GM23338 (cell line): ENCODE measurements around the gene IL1RAPL2. TPM values are rescaled to one million over a fixed set of nuclear protein-coding genes. Genes with fewer than 3 reads are reported as not detected.

Experiments used
- ATAC-seq: fragments of 200-7000 bp; cut with Tn5 transposase; 3 replicates; pipeline ENCODE4 v1.9.1; 2020
- DNase-seq: peaks from one replicate; pipeline ENCODE4 v3.0.0-alpha.2; 2015; ENCODE audit warnings: low spot score
- H2AFZ ChIP-seq: fragments of 200-600 bp; sonication (generic); 2 replicates; pipeline ENCODE4 v1.8.0; 2016; ENCODE audit warnings: antibody characterized with exemption, mild to moderate bottlenecking, moderate library complexity
- H3F3A ChIP-seq: fragments of 200-600 bp; sonication (generic); replicated peaks from 2 replicates; pipeline ENCODE4 v1.8.0; 2017; ENCODE audit warnings: antibody characterized with exemption, mixed run types, low read depth
- H3K27ac ChIP-seq: fragments of 200-600 bp; sonication (generic); 2 replicates; pipeline ENCODE4 v1.6.1; 2016; ENCODE audit warnings: low read depth
- H3K27me3 ChIP-seq: fragments of 200-600 bp; sonication (generic); 2 replicates; pipeline ENCODE4 v1.8.0; 2016; ENCODE audit warnings: mild to moderate bottlenecking, mixed run types, moderate library complexity; ENCODE audit not compliant: insufficient read depth
- H3K36me3 ChIP-seq: fragments of 200-600 bp; sonication (generic); 2 replicates; pipeline ENCODE4 v1.8.0; 2016; ENCODE audit warnings: mild to moderate bottlenecking; ENCODE audit not compliant: insufficient read depth
- H3K4me1 ChIP-seq: fragments of 200-600 bp; sonication (generic); 2 replicates; pipeline ENCODE4 v1.8.0; 2016; ENCODE audit warnings: mild to moderate bottlenecking, moderate library complexity; ENCODE audit not compliant: insufficient read depth
- H3K4me2 ChIP-seq: fragments of 200-600 bp; sonication (generic); 2 replicates; pipeline ENCODE4 v1.7.1; 2017; ENCODE audit warnings: mixed run types
- H3K4me3 ChIP-seq: fragments of 200-600 bp; sonication (generic); 2 replicates; pipeline ENCODE4 v1.6.1; 2016; ENCODE audit warnings: mixed run types
- H3K79me2 ChIP-seq: fragments of 200-600 bp; sonication (generic); replicated peaks from 2 replicates; pipeline ENCODE4 v1.8.0; 2017; ENCODE audit warnings: mild to moderate bottlenecking; ENCODE audit not compliant: insufficient read depth
- H3K9me2 ChIP-seq: fragments of 200-600 bp; sonication (generic); 2 replicates; pipeline ENCODE4 v1.8.0; 2017; ENCODE audit not compliant: insufficient read depth
- H4K20me1 ChIP-seq: fragments of 200-600 bp; sonication (generic); replicated peaks from 2 replicates; pipeline ENCODE4 v1.8.0; 2017; ENCODE audit warnings: mild to moderate bottlenecking; ENCODE audit not compliant: insufficient read depth
- H3K27ac Mint-ChIP-seq: 2 replicates; pipeline ENCODE4 v1.8.0; 2020; ENCODE audit warnings: inconsistent platforms, mild to moderate bottlenecking, moderate library complexity, mixed read lengths
- H3K27me3 Mint-ChIP-seq: 3 replicates; pipeline ENCODE4 v1.8.0; 2022; ENCODE audit warnings: low read depth, mild to moderate bottlenecking, moderate library complexity, mixed read lengths, inconsistent platforms; ENCODE audit not compliant: insufficient read depth, poor library complexity
- H3K36me3 Mint-ChIP-seq: 3 replicates; pipeline ENCODE4 v1.8.0; 2021; ENCODE audit warnings: low read depth, mild to moderate bottlenecking, inconsistent platforms, moderate library complexity, mixed read lengths
- H3K4me1 Mint-ChIP-seq: 3 replicates; pipeline ENCODE4 v1.8.0; 2020; ENCODE audit warnings: mild to moderate bottlenecking, inconsistent platforms, mixed read lengths
- H3K4me3 Mint-ChIP-seq: 3 replicates; pipeline ENCODE4 v1.8.0; 2021; ENCODE audit warnings: moderate library complexity, mild to moderate bottlenecking, inconsistent platforms, mixed read lengths
- H3K9me3 Mint-ChIP-seq: 3 replicates; pipeline ENCODE4 v1.8.0; 2020; ENCODE audit warnings: moderate library complexity, mild to moderate bottlenecking, inconsistent platforms, mixed read lengths
- CREB1 ChIP-seq: fragments of 250-450 bp; sonication (Bioruptor Pico); IDR thresholded peaks from 2 replicates; pipeline ENCODE4 v1.5.0; 2020; ENCODE audit warnings: low read depth, mild to moderate bottlenecking, moderate library complexity
- CTCF ChIP-seq, 2 experiments: fragments of 200-600 bp in 1 of 2; sonication (generic) in 1 of 2; conservative IDR thresholded peaks; 2 replicates each; pipeline versions ENCODE4 v1.5.1 to v1.6.1; 2016 to 2017; ENCODE audit warnings: antibody characterized with exemption in 2 of 2, low read depth in 2 of 2, mild to moderate bottlenecking in 2 of 2, moderate library complexity in 1 of 2
- ETS1 ChIP-seq: IDR thresholded peaks from 2 replicates; pipeline ENCODE4 v1.6.1; 2016; ENCODE audit warnings: antibody characterized with exemption
- EZH2 ChIP-seq: fragments of 200-600 bp; sonication (generic); IDR thresholded peaks from one replicate; pipeline ENCODE4 v1.8.0; 2017; ENCODE audit warnings: antibody characterized with exemption, mild to moderate bottlenecking, low read depth; ENCODE audit not compliant: unreplicated experiment
- EZH2phosphoT487 ChIP-seq: fragments of 200-600 bp; sonication (generic); IDR thresholded peaks from one replicate; pipeline ENCODE4 v1.8.1; 2018; ENCODE audit warnings: antibody characterized with exemption; ENCODE audit not compliant: unreplicated experiment
- JUNB ChIP-seq: IDR thresholded peaks from one replicate; pipeline ENCODE4 v1.6.1; 2016; ENCODE audit warnings: antibody characterized with exemption; ENCODE audit not compliant: unreplicated experiment
- NANOG ChIP-seq: IDR thresholded peaks from 2 replicates; pipeline ENCODE4 v1.6.1; 2016; ENCODE audit warnings: antibody characterized with exemption, borderline replicate concordance
- REST ChIP-seq: IDR thresholded peaks from one replicate; pipeline ENCODE4 v1.6.1; 2018; ENCODE audit warnings: antibody characterized with exemption; ENCODE audit not compliant: unreplicated experiment
- STAT1 ChIP-seq: IDR thresholded peaks from one replicate; pipeline ENCODE4 v1.6.1; 2016; ENCODE audit warnings: antibody characterized with exemption; ENCODE audit not compliant: unreplicated experiment
- ZNF331 ChIP-seq: fragments of 250-450 bp; sonication (Bioruptor Pico); IDR thresholded peaks from 2 replicates; pipeline ENCODE4 v1.5.0; 2020; ENCODE audit warnings: low read depth, mild to moderate bottlenecking, moderate library complexity
- polyA plus RNA-seq: library from polyadenylated mRNA; unstranded; fragments of >200 nt; fragmentation: Nextera tagmentation; extraction: Ambion mirVana; gene quantifications from 2 replicates; pipeline ENCODE4 v1.2.1, GENCODE V29; 2016
- total RNA-seq: library from RNA; depleted of rRNA; stranded (reverse); fragments of >200 nt; shearing (Covaris generic); gene quantifications from 2 replicates; pipeline ENCODE4 v1.2.3, GENCODE V29; 2014

Gene IL1RAPL2
- total and polyA plus RNA-seq, 2 experiments from 2014 or later = 0.80 to 0.94 TPM

- TF ChIP-seq CREB1 (CRISPR knock-in tag) = no peak
- TF ChIP-seq NANOG = no peak
- TF ChIP-seq ETS1 = no peak
- no peak for TF ChIP-seq JUNB
- no peak for TF ChIP-seq CTCF (conservative IDR thresholded peaks at IDR 0.05; ENCODE audit: low read depth in 2 of 2)
- TF ChIP-seq ZNF331 = no peak
- no peak for TF ChIP-seq STAT1
- TF ChIP-seq EZH2 = no peak
Observed at GRCh38 chrX:105051364-105051763, 485.4 kb downstream of the IL1RAPL2 start (continued).

- H3K27me3 ChIP-seq = no peaks in the 10 kb centered on the region
- H3K4me3 ChIP-seq = no peak overlapping the region
- Mint-ChIP-seq H3K4me3 (no peak overlapping the region), H3K27ac (no peak overlapping the region), H3K36me3 (peaks cover 5% of the 10 kb centered on the region; the same call in 2 of the 3 replicates), H3K27me3 (no peaks in the 10 kb centered on the region), H3K4me1 (peaks cover 9% of the 10 kb centered on the region; the same call in 2 of the 3 replicates), H3K9me3 (peaks cover 13% of the 10 kb centered on the region)
- no peaks in the 10 kb centered on the region for H3K4me1 ChIP-seq
- DNase-seq (no peak), ATAC-seq (no peak)
- H3F3A ChIP-seq = no peaks in the 10 kb centered on the region
- no peak overlapping the region for H3K27ac ChIP-seq
- no peak overlapping the region for H3K4me2 ChIP-seq
- no peaks in the 10 kb centered on the region for H4K20me1 ChIP-seq
- no peaks in the 10 kb centered on the region for H3K79me2 ChIP-seq
- H3K9me2 ChIP-seq = no peaks in the 10 kb centered on the region
- H3K36me3 ChIP-seq = no peaks in the 10 kb centered on the region
- H2AFZ ChIP-seq = no peak overlapping the region
- TF ChIP-seq CTCF (conservative IDR thresholded peaks at IDR 0.05; ENCODE audit: low read depth in 2 of 2) (no peak), EZH2phosphoT487 (no peak), NANOG (no peak), REST (no peak)
Observed at GRCh38 chrX:105052926-105053325, 486.9 kb downstream of the IL1RAPL2 start.
